SK-N-SH treated with all-trans-retinoic acid at 6 μM for 48 hours (cell line): ENCODE data around the gene ACLY.

Experiments used
- ARNTL ChIP-seq: fragments of 450-650 bp; formaldehyde crosslinking; IDR thresholded peaks from 2 replicates; pipeline ENCODE4 v1.5.0; 2020; ENCODE audit warnings: low read depth, mild to moderate bottlenecking, moderate library complexity, borderline replicate concordance
- BACH2 ChIP-seq: fragments of 250-450 bp; sonication (Bioruptor Pico); IDR thresholded peaks from 2 replicates; pipeline ENCODE4 v1.9.0; 2021; ENCODE audit warnings: mild to moderate bottlenecking, borderline replicate concordance
- CSDC2 ChIP-seq: fragments of 250-450 bp; sonication (Bioruptor Pico); IDR thresholded peaks from 2 replicates; pipeline ENCODE4 v1.5.0; 2020; ENCODE audit warnings: mild to moderate bottlenecking, moderate library complexity
- CSRNP3 ChIP-seq: fragments of 250-450 bp; sonication (Bioruptor Pico); IDR thresholded peaks from 2 replicates; pipeline ENCODE4 v1.5.1; 2021; ENCODE audit warnings: mild to moderate bottlenecking, moderate library complexity
- GLIS3 ChIP-seq: fragments of 250-450 bp; sonication (Bioruptor Pico); IDR thresholded peaks from 2 replicates; pipeline ENCODE4 v1.5.0; 2020; ENCODE audit warnings: mild to moderate bottlenecking, moderate library complexity
- PPARA ChIP-seq: fragments of 250-450 bp; sonication (Bioruptor Pico); IDR thresholded peaks from 2 replicates; pipeline ENCODE4 v1.5.0; 2020; ENCODE audit warnings: mild to moderate bottlenecking, borderline replicate concordance
- TOX ChIP-seq: fragments of 250-450 bp; sonication (Bioruptor Pico); IDR thresholded peaks from 2 replicates; pipeline ENCODE4 v1.8.0; 2021; ENCODE audit warnings: mild to moderate bottlenecking, moderate library complexity, borderline replicate concordance
- ZFP3 ChIP-seq: fragments of 250-450 bp; sonication (Bioruptor Pico); IDR thresholded peaks from 2 replicates; pipeline ENCODE4 v1.5.0; 2020; ENCODE audit warnings: mild to moderate bottlenecking, moderate library complexity
- ZFP30 ChIP-seq: fragments of 450-650 bp; formaldehyde crosslinking; IDR thresholded peaks from 2 replicates; pipeline ENCODE4 v1.5.0; 2022; ENCODE audit warnings: mild to moderate bottlenecking, moderate library complexity
- ZNF565 ChIP-seq: fragments of 450-650 bp; formaldehyde crosslinking; conservative IDR thresholded peaks from 2 replicates; pipeline ENCODE4 v1.5.0; 2020; ENCODE audit warnings: low read depth, mild to moderate bottlenecking, moderate library complexity
- ZNF70 ChIP-seq: fragments of 450-650 bp; formaldehyde crosslinking; IDR thresholded peaks from 2 replicates; pipeline ENCODE4 v1.5.0; 2020; ENCODE audit warnings: mild to moderate bottlenecking, moderate library complexity
- ZNF8 ChIP-seq: fragments of 450-650 bp; formaldehyde crosslinking; IDR thresholded peaks from 2 replicates; pipeline ENCODE4 v1.5.0; 2020; ENCODE audit warnings: mild to moderate bottlenecking, moderate library complexity
- TF ChIP-seq, protein P1 (sequence below): fragments of 250-450 bp; sonication (Bioruptor Pico); IDR thresholded peaks from 2 replicates; pipeline ENCODE4 v1.8.0; 2021; ENCODE audit warnings: low read depth, mild to moderate bottlenecking, moderate library complexity, borderline replicate concordance
- TF ChIP-seq, protein P2 (sequence below): fragments of 250-450 bp; sonication (Bioruptor Pico); IDR thresholded peaks from 2 replicates; pipeline ENCODE4 v1.8.0; 2020; ENCODE audit warnings: mild to moderate bottlenecking, moderate library complexity, borderline replicate concordance

DNA sequence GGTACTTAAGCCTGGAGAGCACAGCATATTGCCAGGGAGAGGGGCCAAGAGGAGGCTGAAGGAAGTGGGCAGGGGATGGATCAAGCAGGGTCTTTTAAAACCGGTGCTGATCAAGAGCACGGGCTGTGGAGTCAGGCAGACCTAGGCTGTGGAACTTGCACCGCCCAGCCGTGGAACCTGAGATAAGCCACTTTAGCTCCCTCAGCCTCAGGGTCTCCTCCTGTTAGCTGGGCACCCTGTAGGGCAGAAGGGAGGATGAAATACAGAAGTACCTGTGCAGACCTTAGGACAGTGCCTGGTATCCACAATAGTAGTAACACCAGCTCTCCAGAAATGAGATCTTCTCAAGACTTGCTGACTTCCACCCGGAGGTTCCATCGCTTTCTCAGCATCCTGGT lies 20.9 kb upstream of the ACLY start:
- TF ChIP-seq ZNF70 (CRISPR knock-in tag) (no peak), ZNF565 (no peak), ZFP30 (CRISPR knock-in tag) (no peak), TOX (CRISPR knock-in tag) (no peak), CSDC2 (CRISPR knock-in tag) (no peak), ZFP3 (no peak), ARNTL (no peak), GLIS3 (CRISPR knock-in tag) (no peak), ZNF8 (CRISPR knock-in tag) (no peak), PPARA (no peak), BACH2 (CRISPR knock-in tag) (no peak), CSRNP3 (CRISPR knock-in tag) (no peak)
- TF ChIP-seq, protein P1, sequence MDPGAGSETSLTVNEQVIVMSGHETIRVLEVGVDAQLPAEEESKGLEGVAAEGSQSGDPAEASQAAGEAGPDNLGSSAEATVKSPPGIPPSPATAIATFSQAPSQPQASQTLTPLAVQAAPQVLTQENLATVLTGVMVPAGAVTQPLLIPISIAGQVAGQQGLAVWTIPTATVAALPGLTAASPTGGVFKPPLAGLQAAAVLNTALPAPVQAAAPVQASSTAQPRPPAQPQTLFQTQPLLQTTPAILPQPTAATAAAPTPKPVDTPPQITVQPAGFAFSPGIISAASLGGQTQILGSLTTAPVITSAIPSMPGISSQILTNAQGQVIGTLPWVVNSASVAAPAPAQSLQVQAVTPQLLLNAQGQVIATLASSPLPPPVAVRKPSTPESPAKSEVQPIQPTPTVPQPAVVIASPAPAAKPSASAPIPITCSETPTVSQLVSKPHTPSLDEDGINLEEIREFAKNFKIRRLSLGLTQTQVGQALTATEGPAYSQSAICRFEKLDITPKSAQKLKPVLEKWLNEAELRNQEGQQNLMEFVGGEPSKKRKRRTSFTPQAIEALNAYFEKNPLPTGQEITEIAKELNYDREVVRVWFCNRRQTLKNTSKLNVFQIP (CRISPR knock-in tag): no peak
- TF ChIP-seq, protein P2, sequence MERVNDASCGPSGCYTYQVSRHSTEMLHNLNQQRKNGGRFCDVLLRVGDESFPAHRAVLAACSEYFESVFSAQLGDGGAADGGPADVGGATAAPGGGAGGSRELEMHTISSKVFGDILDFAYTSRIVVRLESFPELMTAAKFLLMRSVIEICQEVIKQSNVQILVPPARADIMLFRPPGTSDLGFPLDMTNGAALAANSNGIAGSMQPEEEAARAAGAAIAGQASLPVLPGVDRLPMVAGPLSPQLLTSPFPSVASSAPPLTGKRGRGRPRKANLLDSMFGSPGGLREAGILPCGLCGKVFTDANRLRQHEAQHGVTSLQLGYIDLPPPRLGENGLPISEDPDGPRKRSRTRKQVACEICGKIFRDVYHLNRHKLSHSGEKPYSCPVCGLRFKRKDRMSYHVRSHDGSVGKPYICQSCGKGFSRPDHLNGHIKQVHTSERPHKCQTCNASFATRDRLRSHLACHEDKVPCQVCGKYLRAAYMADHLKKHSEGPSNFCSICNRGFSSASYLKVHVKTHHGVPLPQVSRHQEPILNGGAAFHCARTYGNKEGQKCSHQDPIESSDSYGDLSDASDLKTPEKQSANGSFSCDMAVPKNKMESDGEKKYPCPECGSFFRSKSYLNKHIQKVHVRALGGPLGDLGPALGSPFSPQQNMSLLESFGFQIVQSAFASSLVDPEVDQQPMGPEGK (CRISPR knock-in tag): no peak
